Bronchial epithelial cell (primary cell): Measurements from ENCODE around the gene CTSC. TPM values are rescaled to one million over a fixed set of nuclear protein-coding genes. Genes with fewer than 3 reads are reported as not detected.
"Not testable (repeated sequence)": the region's sequence is repeated elsewhere in the genome, so short reads cannot be mapped to it uniquely, and the experiment has no call there.

Experiments
- DNase-seq: peaks from one replicate; pipeline ENCODE4 v3.0.0-alpha.2; 2010; ENCODE audit warnings: low read depth
- FAIRE-seq: peaks from 2 replicates; lab custom pipeline; 2011; peaks lifted over from hg19 to GRCh38; lab: Jason Lieb, UNC
- H3K27me3 ChIP-seq: 2 replicates; pipeline ENCODE4 v1.5.1; 2011; ENCODE audit warnings: low read length; ENCODE audit not compliant: control insufficient read depth, insufficient read depth
- H3K36me3 ChIP-seq: 2 replicates; pipeline ENCODE4 v1.5.1; 2011; ENCODE audit warnings: low read length; ENCODE audit not compliant: control insufficient read depth, insufficient read depth
- H3K4me3 ChIP-seq: 2 replicates; pipeline ENCODE4 v1.5.1; 2011; ENCODE audit warnings: mild to moderate bottlenecking, low read depth, low read length, control low read depth
- CTCF ChIP-seq: IDR thresholded peaks from 2 replicates; pipeline ENCODE4 v1.5.1; 2011; ENCODE audit warnings: mild to moderate bottlenecking, moderate library complexity, low read length, control low read depth, inconsistent platforms; ENCODE audit not compliant: insufficient read depth, severe bottlenecking
- total RNA-seq: library from RNA; depleted of rRNA; stranded (reverse); fragments of >200 nt; gene quantifications from 2 replicates; pipeline ENCODE4 v1.2.1, GENCODE V29; 2014

The CTSC gene
- total RNA-seq, 1 donor from 2014 or later = 80.8 TPM

- no peak for TF ChIP-seq CTCF
- no peak for FAIRE-seq
- H3K27me3 ChIP-seq = no peaks in the 10 kb centered on the region
- peaks cover 3% of the 10 kb centered on the region for H3K36me3 ChIP-seq
- H3K4me3 ChIP-seq = no peak overlapping the region
- no peak for DNase-seq
Measured at GRCh38 chr11:88326099-88326498, 11.4 kb downstream of the CTSC start.

- FAIRE-seq (no peak), DNase-seq (no peak)
- no peak for TF ChIP-seq CTCF
- Histone ChIP-seq H3K36me3 (peaks cover 3% of the 10 kb centered on the region), H3K4me3 (no peak overlapping the region), H3K27me3 (no peaks in the 10 kb centered on the region)
Measured at GRCh38 chr11:88324562-88325345, 12.8 kb downstream of the CTSC start.

GRCh38 chr11:88322881-88323280 lies 14.7 kb downstream of the CTSC start:
- FAIRE-seq, H3K4me3 ChIP-seq, H3K27me3 ChIP-seq, H3K36me3 ChIP-seq, DNase-seq: not testable (repeated sequence)

GRCh38 chr11:88321412-88321811 lies 16.1 kb downstream of the CTSC start:
- not testable (repeated sequence) for H3K27me3 ChIP-seq, H3K36me3 ChIP-seq, FAIRE-seq, DNase-seq, H3K4me3 ChIP-seq

- no peak for FAIRE-seq
Measured at GRCh38 chr11:88320149-88320559, 17.4 kb downstream of the CTSC start.

GRCh38 chr11:88318017-88318416 lies 19.5 kb downstream of the CTSC start:
- Histone ChIP-seq H3K4me3 (no peak overlapping the region), H3K36me3 (no peaks in the 10 kb centered on the region), H3K27me3 (no peaks in the 10 kb centered on the region)
- FAIRE-seq = no peak
- no peak for TF ChIP-seq CTCF
- DNase-seq = peak; percentile 58

More at GRCh38 chr11:88320149-88320559, 17.4 kb downstream of the CTSC start:
- Histone ChIP-seq H3K27me3 (no peaks in the 10 kb centered on the region), H3K4me3 (no peak overlapping the region), H3K36me3 (no peaks in the 10 kb centered on the region)
- peak; percentile 31 for DNase-seq
- TF ChIP-seq CTCF = no peak

GRCh38 chr11:88317536-88317935 lies 20.0 kb downstream of the CTSC start:
- Histone ChIP-seq H3K36me3 (no peaks in the 10 kb centered on the region), H3K27me3 (no peaks in the 10 kb centered on the region), H3K4me3 (no peak overlapping the region)
- FAIRE-seq = no peak
- DNase-seq = no peak
- TF ChIP-seq CTCF = no peak
